Stimulated activated CD8-positive, alpha-beta memory T cell treated with anti-CD3 and anti-CD28 coated beads, Interleukin-4, amount 100 ng/mL, for 24 hours (primary cell): ENCODE data around the gene TCP1.
"Not testable (repeated sequence)": the region's sequence is repeated elsewhere in the genome, so short reads cannot be mapped to it uniquely, and the experiment has no call there.

Experiments
- DNase-seq: peaks from one replicate; pipeline ENCODE4 v3.0.0-alpha.2; 2020; ENCODE audit warnings: low read depth

TCP1 gene

GRCh38 chr6:159772196-159772595 is 17.2 kb downstream of the TCP1 start:
- no peak for DNase-seq

DNA sequence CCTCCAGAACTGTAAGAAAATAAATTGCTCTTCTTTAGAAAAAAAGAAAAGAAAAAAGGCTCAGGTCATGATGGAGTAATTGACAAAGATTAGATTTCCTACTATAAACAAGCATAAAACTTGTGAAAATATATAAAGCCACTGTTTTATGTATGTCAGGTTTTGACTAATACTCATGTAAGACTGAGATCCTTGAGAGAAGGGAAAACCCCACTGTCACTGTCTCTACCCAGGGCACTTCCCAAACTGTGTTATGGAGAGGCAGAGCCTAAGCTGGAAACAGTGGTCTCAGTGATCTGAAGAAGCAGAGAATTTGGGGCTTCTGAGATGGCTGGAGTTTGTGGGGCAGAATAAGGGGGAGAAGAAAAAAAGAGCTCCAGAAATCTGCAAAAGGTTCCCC is 19.9 kb downstream of the TCP1 start:
- no peak for DNase-seq

DNA sequence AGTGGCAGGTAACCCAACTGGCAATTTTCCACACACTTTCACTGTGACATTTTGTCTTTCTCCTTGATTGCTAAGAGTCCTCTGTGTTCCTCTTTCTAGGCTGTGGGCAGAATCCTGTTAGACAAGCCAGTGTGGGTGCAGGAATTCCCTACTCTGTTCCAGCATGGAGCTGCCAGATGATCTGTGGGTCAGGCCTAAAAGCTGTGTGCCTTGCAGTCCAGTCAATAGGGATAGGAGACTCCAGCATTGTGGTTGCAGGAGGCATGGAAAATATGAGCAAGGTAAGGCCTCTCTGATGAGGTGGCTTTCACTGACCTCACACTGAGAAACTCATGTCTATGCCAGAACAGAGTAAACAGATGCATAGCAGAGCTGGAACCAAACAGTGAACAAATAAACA is 22.5 kb downstream of the TCP1 start:
- no peak for DNase-seq

DNA sequence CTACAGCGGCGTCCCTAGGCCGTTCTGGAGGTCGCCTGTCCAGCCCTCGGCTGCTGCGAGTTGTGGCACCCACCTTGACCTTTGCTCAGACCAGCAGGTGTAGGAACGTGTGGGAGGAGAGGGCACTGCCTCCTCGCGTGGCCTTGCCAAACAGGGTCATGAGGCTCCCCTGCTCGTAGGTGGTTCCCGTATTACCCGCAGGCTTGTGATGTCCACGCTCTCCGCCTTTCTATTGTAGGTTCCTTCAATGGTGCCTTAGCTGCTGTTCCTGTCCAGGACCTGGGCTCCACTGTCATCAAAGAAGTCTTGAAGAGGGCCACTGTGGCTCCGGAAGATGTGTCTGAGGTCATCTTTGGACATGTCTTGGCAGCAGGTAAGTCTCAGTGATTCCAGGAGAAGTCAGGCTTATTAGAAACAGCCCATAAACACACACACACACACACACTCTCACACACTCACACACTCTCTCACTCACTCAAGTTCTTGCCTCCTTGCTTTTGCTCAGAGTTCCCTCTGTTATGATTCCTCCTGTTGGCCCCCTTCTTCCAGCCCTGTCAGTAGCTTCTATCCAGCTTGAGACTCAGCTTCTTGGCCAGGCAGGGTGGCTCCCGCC is 26.6 kb downstream of the TCP1 start:
- DNase-seq: no peak

- DNase-seq: peak; percentile 87
Observed at GRCh38 chr6:159761873-159762680, 27.3 kb downstream of the TCP1 start, which contains the start of gene ACAT2. ACAT2 (plus strand) TSS chr6:159762045; CDS start chr6:159762088, 43 bp downstream.

GRCh38 chr6:159761129-159761872 is 28.1 kb downstream of the TCP1 start:
- peak; percentile 16 for DNase-seq

DNA sequence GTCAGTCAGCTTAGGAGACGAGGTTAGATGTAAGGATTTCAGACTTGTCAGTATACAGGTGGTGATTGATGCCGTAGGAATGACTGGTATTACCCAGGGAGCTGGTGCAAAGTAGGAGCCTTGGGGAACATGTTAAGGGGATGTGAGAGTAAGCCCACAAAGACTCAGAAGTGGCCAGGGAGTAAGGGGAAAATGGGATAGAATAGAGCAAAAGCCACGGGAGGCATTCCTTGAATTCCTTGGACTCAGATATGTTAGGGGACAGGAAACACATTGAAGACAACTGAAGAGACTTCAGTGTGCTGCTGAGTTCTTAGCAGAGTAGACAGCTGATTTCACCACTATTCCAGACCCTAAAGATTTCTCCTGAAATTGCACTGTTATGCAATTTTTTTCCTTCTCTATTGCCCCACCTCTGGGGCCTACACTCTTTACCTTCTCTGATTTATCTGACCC is 28.8 kb downstream of the TCP1 start:
- DNase-seq: no peak

DNA sequence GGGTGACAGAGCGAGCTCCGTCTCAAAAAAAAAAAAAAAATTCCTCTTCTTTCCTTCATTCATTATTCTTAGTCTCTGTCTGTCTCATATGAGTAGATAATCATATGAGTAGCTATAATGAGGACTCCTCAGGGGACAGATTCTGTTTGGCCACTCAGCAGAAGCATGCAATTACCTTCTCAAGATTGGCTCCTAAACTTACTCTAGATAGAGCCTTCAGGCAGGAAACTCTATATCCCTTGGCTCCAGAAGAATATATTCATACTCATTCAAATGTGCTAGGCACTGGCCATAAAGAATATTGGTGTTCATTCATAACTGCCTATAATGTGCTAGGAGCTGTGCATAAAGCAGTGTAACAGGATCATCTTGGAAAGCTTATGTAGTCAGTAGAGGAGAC is 29.8 kb downstream of the TCP1 start:
- no peak for DNase-seq

- DNase-seq: no peak
Observed at GRCh38 chr6:159758031-159759001, 31.1 kb downstream of the TCP1 start.

DNA sequence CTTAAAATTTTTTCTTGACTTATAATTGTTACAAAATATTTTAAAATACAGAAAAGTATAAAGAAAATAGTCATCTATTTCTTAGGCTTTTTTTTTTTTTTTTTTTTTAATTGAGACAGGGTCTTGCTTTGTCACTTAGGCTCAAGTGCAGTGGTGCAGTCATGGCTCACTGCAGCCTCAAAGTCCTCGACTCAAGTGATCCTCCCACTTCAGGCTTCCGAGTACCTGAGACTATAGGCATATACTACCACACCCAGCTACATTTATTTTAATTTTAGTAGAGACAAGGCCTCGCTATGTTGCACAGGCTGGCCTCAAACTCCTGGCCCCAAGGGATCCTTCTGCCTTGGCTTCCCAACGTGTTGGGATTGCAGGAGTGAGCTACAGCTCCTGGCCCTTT is 32.9 kb downstream of the TCP1 start:
- no peak for DNase-seq

DNA sequence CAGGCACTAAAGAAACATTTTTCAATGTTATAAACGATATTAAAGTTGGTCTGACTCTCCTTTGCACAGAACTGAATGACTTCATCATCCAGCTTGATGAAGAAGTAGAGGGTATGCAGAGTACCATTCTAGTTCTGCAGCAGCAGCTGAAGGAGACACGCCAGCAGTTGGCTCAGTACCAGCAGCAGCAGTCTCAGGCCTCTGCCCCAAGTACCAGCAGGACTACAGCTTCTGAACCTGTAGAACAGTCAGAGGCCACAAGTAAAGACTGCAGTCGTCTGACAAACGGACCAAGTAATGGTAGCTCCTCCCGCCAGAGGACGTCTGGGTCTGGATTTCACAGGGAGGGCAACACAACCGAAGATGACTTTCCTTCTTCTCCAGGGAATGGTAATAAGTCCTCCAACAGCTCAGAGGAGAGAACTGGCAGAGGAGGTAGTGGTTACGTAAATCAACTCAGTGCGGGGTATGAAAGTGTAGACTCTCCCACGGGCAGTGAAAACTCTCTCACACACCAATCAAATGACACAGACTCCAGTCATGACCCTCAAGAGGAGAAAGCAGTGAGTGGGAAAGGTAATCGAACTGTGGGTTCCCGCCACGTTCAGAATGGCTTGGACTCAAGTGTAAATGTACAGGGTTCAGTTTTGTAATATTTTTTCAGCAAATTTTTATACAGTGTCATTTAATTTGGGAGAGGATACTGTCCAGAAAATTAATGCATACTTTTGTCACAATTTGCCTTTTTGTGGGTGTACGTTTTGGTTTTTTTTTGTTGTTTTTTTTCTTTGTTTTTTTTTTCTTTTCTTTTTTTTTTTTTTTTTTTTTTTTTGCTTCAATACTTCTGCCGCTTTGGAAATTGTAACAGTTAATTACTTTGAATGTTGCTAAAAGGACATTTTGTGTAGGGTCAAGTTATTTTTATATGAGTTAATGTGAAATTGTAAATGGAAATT is 34.2 kb downstream of the TCP1 start:
- DNase-seq: no peak

GRCh38 chr6:159754401-159754800 is 35.0 kb downstream of the TCP1 start:
- DNase-seq: no peak

DNA sequence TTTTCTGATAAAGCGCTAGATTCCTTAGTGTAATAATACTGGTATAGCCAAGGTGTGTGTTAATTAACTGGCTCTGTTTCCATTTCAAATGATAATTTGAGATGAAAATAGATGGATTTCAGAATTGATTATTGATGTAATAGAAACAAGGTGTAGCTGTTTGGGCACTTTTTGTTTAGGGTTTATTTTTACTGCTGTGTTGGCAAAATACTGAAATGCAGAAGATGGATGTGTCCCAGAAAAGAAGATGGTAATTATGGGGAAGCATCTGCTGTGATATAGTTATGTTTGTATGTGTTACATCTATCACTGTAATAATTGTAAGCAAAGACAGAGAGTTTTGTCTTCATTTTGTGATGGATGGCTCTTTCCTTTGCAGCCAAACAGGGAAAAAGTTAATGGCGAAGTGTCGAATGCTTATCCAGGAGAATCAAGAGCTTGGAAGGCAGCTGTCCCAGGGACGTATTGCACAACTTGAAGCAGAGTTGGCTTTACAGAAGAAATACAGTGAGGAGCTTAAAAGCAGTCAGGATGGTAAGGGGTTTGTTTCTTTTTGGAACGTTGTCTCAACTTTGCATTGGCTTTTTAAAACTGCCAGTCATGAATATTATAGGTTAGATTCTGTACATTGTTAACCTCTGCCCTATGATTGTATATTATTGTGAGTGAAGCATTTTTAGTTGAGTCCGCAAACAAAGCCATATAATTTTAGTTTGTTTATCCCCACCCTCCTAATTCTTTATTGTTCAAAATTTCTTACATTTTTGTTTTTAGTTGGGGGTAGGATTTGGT is 36.1 kb downstream of the TCP1 start:
- DNase-seq: no peak

DNA sequence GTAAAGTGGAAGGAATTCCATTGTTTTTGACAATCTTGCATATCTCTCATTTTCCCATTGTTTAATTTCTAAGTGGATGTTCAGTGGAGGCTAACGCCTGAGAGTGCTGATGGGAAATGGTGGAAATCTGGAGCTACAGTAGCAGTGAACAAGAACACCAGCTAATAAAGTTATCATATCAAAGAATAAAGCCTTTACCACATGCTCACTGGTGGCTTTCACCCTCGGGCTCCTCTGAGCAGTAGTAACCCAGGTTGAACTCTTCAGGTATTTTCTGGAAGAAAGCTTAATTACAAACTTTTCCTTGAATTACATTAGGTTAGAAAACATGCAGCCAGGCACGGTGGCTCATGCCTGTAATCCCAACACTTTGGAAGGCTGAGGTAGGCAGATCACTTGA is 38.0 kb downstream of the TCP1 start:
- no peak for DNase-seq

DNA sequence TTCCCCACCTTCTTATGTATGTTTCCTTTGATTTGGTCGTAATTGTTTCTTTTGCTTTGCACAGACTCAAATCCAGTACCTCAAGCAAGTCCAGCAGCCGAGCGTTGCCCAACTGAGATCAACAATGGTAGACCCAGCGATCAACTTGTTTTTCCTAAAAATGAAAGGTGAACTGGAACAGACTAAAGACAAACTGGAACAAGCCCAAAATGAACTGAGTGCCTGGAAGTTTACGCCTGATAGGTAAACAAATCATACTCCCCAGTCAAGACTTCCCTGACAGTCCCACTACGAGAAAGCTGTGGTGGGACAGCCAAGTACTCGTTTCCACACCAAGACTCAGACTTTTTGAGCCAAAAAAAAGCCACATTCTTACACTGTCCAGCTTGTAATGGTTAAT is 41.3 kb downstream of the TCP1 start:
- DNase-seq: not testable (repeated sequence)

GRCh38 chr6:159746759-159747158 is 42.6 kb downstream of the TCP1 start:
- DNase-seq: no peak

DNA sequence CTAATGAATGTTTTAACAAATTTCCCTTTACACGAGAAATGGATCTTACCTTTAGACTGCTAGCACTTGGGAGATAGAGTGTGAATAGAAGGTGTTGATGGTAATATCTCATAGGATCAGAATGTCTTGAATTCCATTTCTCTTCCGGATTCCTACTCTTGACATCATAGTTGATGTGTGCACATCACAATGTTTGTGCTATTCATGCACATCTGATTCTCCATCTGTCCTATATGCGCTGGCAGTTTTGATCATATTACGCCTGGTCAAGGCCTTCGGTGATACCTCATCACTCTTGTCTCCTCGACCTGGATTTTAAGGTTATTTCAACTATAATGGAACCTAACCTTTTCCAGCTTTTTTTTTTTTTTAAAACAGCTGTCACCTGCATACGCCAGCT is 44.3 kb downstream of the TCP1 start:
- DNase-seq: no peak

GRCh38 chr6:159742165-159742564 is 47.2 kb downstream of the TCP1 start:
- no peak for DNase-seq

DNA sequence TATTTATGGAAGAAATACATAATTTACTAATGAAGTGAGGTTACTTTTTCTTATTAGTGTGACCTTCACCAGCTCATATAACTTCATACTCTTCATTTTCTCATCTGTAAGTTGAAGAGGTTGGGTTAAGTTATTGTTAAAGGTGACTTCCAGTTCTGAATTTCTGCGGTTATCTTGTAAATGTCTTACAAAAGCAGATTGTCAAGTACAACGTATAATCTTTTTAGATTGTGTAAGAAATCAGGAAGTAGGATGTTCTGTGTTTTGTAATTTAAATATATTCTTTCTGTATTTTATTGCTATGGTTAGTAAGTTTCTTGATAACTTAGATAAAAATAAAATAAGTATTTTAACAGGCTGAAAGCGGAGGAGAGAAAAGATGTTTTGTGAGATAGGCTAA is 50.1 kb downstream of the TCP1 start:
- DNase-seq: no peak

DNA sequence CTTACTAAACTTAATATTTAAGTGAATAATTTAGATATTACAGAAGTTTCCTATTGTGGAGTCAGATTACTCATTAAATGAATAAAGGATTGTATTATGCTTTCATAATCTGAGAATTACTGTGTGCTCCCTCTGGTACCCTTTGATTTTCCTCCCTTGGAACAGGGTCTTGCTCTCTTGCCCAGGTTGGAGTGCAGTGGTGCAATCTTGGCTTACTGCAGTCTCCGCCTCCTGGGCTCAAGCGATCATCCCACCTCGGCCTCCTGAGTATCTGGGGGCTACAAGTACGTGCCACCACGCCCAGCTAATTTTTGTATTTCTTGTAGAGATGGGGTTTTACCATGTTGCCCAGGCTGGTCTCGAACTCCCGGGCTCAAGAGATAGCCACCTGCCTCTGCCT is 52.5 kb downstream of the TCP1 start:
- no peak for DNase-seq
